ENCODE results near the gene SGCD. TPM values are rescaled to one million over a fixed set of nuclear protein-coding genes. Genes with fewer than 3 reads are reported as not detected.
A peak's percentile ranks its signal among the peaks of the same experiment; 100 is the strongest.

Gene SGCD
- total and polyA plus RNA-seq, 11 donors = 17.4 to 150 (median 76.9) TPM

DNA sequence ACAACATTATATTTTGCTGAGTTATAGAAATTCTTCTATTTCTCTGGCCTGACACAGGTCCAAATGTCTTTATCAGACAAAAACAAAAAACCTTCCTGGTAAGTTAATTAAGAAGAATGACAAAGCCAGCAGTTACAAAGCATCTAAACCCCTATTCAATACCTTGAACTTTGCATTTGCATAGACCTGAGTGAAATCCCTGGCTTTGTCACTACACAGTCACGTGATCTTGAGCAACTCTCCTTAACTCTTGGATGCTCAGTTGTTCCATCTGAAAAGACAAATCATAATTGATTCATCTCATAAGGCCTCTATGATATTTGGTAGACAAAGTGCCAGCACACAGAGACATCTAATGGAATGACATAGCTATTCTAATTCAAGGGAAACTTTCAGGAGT is 356.5 kb downstream of the SGCD start:
- intact Hi-C loops (cut with DNase I) = loop anchor here in 1 of 10 donors (10.0 kb wide), 1 partner anchor 99 kb away; no protein-coding TSS in a partner anchor
- Histone ChIP-seq H3K4me1 (peaks cover 0 to 64% (median 18%) of the 10 kb centered on the region in 12 donors), H3K27me3 (no peaks in the 10 kb centered on the region), H3K9me3 (no peaks in the 10 kb centered on the region), H3K36me3 (no peaks in the 10 kb centered on the region), H3K27ac (no peak overlapping the region), H3K4me3 (no peak overlapping the region)
- ATAC-seq (no peak), DNase-seq (no peak)
- 35 to 76% (median 60%) methylated on average over 1 of the region's 1 CpG for WGBS, 4 donors
- TF ChIP-seq, protein P1, sequence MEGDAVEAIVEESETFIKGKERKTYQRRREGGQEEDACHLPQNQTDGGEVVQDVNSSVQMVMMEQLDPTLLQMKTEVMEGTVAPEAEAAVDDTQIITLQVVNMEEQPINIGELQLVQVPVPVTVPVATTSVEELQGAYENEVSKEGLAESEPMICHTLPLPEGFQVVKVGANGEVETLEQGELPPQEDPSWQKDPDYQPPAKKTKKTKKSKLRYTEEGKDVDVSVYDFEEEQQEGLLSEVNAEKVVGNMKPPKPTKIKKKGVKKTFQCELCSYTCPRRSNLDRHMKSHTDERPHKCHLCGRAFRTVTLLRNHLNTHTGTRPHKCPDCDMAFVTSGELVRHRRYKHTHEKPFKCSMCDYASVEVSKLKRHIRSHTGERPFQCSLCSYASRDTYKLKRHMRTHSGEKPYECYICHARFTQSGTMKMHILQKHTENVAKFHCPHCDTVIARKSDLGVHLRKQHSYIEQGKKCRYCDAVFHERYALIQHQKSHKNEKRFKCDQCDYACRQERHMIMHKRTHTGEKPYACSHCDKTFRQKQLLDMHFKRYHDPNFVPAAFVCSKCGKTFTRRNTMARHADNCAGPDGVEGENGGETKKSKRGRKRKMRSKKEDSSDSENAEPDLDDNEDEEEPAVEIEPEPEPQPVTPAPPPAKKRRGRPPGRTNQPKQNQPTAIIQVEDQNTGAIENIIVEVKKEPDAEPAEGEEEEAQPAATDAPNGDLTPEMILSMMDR (IDR thresholded peaks at IDR 0.05) = no peak
- no peak for TF ChIP-seq POLR2A (IDR thresholded peaks at IDR 0.05)

DNA sequence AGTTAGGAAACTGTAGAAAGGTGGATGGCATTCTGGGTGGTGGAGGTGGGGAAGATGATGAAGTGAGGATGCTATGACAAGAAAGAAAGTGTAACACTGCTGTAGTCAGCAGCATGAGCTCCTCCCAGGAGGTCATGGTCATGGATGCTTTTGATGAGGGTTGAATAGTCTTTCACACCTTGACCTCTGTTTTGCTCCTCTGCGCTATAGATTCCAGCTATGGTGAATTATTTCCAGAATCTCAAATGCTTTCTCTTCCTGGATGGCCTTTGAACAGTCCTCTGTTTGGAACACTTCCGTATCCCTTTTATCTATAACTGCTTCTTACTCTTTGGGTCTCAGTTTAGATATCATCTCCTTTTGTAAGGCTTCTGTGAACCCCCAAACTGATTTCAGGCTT is 357.3 kb downstream of the SGCD start:
- DNase-seq = no peak
- intact Hi-C loops (cut with DNase I) = loop anchor here in 1 of 10 donors (10.0 kb wide), 1 partner anchor 99 kb away; no protein-coding TSS in a partner anchor
- H3K36me3 ChIP-seq = no peaks in the 10 kb centered on the region
- peaks cover 0 to 61% (median 15%) of the 10 kb centered on the region in 12 donors for H3K4me1 ChIP-seq
- no peak for ATAC-seq
- H3K9me3 ChIP-seq = no peaks in the 10 kb centered on the region
- no peak overlapping the region for H3K4me3 ChIP-seq
- H3K27me3 ChIP-seq = no peaks in the 10 kb centered on the region
- 90 to 98% (median 93%) methylated on average over 2 of the region's 2 CpGs for WGBS, 4 donors
- TF ChIP-seq, protein P1 (IDR thresholded peaks at IDR 0.05) = no peak
- TF ChIP-seq POLR2A (IDR thresholded peaks at IDR 0.05) = no peak
- peak overlapping the region in 1 of 12 donors; percentile 77 for H3K27ac ChIP-seq

DNA sequence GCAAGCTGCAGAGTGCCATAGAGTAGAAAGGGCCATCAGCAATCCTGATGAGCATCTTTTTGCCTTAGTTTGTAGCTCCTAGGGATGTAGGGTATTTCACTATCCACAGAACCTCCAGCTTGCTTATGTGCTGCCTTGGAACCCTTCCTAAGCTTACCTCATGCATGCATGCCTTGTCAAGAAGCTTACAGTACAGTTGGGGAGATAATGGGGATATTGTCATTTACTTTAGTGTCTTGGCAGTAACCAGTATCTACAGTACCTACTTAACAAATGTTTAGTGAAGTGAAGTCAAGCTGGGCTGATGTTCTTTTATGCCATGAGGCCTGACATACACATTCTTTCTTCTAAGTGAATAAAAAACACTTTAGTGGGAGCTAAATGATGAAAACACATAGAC is 358.5 kb downstream of the SGCD start:
- intact Hi-C loops (cut with DNase I) = loop anchor here in 5 of 10 donors (5.0 to 10.0 kb wide), 3 partner anchors 72 to 101 kb away; no protein-coding TSS in a partner anchor
- H3K9me3 ChIP-seq = no peaks in the 10 kb centered on the region
- DNase-seq = no peak
- peak overlapping the region in 7 of 12 donors; percentile 25 to 83 (median 49) for H3K27ac ChIP-seq
- no peaks in the 10 kb centered on the region for H3K36me3 ChIP-seq
- H3K27me3 ChIP-seq = no peaks in the 10 kb centered on the region
- peaks cover 0 to 55% (median 14%) of the 10 kb centered on the region in 12 donors for H3K4me1 ChIP-seq
- TF ChIP-seq, protein P1 (IDR thresholded peaks at IDR 0.05) = no peak
- TF ChIP-seq POLR2A (IDR thresholded peaks at IDR 0.05) = no peak
- ATAC-seq = no peak
- H3K4me3 ChIP-seq = no peak overlapping the region

DNA sequence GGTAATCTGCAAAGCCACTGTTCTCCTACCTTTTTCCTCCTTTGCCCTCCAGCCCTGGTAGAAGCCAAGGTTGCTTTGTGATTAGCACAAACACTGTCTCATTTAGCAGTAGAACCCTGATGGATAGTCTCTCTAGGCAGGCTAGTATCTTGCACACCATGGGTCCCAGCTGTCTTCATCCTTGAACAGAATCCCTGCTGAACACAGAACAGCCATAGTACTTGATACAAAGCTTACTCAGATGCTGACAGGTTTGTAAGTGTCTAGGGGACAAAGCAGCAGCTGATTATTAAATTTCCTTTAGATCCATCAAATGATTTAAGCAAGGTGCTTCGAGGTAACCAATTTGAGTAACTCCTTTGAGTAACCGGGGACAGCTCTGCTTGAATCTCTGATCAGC is 359.4 kb downstream of the SGCD start:
- intact Hi-C loops (cut with DNase I) = loop anchor here in 5 of 10 donors (5.0 to 10.0 kb wide), 3 partner anchors 71 to 102 kb away; no protein-coding TSS in a partner anchor
- no peaks in the 10 kb centered on the region for H3K27me3 ChIP-seq
- TF ChIP-seq, protein P1 (IDR thresholded peaks at IDR 0.05) = no peak
- TF ChIP-seq POLR2A (IDR thresholded peaks at IDR 0.05) = no peak
- DNase-seq (no peak), ATAC-seq (peak in 2 of 4 donors; percentile 18 to 22)
- H3K27ac ChIP-seq = peak overlapping the region in 10 of 12 donors; percentile 8 to 83 (median 69)
- 51 to 60% (median 57%) methylated on average over 2 of the region's 2 CpGs for WGBS, 4 donors
- no peaks in the 10 kb centered on the region for H3K9me3 ChIP-seq
- H3K4me3 ChIP-seq = no peak overlapping the region
- H3K36me3 ChIP-seq = no peaks in the 10 kb centered on the region
- peaks cover 0 to 47% (median 12%) of the 10 kb centered on the region in 12 donors for H3K4me1 ChIP-seq

Measured in heart left ventricle (tissue), 16 donors.